GM12892 (cell line): ENCODE measurements around the gene SDF2L1.
"Not testable (repeated sequence)": the region's sequence is repeated elsewhere in the genome, so short reads cannot be mapped to it uniquely, and the experiment has no call there.

Experiments
- DNase-seq: peaks from one replicate; pipeline ENCODE4 v3.0.0; 2011; ENCODE audit not compliant: insufficient read length
- FAIRE-seq: peaks from 2 replicates; lab custom pipeline; 2011; peaks lifted over from hg19 to GRCh38; lab: Jason Lieb, UNC
- POLR2A ChIP-seq: IDR thresholded peaks from 2 replicates; pipeline ENCODE4 v1.6.1; 2011; ENCODE audit warnings: low read depth, low read length, control low read depth
- POLR2AphosphoS5 ChIP-seq: IDR thresholded peaks from 2 replicates; pipeline ENCODE4 v1.6.1; 2011; ENCODE audit warnings: low read depth, low read length, control low read depth
- TAF1 ChIP-seq: IDR thresholded peaks from 2 replicates; pipeline ENCODE4 v1.6.1; 2011; ENCODE audit warnings: low read depth, mild to moderate bottlenecking, control low read depth, low read length, borderline replicate concordance

The SDF2L1 gene

DNA sequence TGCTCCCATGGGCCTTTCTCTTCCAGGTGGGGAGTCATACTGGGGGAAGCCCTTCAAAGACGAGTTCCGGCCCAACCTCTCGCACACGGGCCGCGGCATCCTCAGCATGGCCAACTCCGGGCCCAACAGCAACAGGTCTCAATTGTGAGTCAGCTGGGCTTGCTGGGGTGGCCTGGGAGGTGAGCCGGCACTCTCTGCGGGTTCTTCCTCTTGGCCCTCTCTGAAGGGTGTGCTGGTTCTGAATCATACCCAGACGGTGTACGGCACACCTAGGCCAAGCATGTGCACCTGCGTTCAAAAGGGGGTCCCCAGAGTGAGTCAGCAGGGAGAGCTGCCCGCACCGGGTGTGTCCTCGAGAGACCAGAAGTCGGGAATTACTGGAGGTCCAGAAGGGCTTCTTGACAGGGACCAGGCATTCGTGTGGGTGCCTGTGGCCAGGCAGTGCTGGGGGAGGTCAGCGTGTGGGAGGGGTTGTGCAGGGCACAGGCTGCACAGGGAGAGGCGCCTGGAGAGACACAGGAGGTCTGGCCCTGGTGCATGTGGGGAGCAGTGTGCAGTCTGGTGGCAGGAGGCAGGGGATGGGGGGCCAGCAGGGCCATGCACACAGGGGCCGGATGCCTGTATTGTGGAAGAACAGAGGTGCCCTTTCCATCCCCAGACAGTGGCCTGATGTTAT, 46.7 kb downstream of the SDF2L1 start:
- FAIRE-seq (no peak), DNase-seq (no peak)
- no peak for TF ChIP-seq TAF1
- no peak for TF ChIP-seq POLR2AphosphoS5
- no peak for TF ChIP-seq POLR2A

DNA sequence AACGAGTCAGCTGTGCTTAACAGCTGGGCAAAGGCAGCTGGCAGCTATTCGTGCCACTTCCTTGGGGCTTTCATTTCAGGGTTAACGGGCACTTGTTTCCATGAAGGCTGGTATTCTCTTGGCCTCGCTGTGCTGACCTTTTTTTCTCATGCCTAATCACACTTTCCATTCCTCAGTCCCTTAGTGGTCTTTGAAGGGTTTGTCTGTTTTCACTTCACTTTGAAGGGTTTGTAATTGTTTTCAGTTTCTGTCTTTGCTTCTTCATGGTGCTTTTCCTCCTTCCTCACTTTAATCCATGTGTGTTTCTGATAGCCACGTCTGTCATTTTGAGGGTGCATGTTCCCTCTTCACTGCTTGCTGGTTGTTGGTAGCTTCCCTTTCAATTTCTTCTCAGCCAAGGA, 48.3 kb downstream of the SDF2L1 start:
- FAIRE-seq (no peak), DNase-seq (no peak)
- TF ChIP-seq POLR2A (no peak), POLR2AphosphoS5 (no peak), TAF1 (no peak)

GRCh38 chr22:21691816-21692215, 49.7 kb downstream of the SDF2L1 start:
- DNase-seq, result no peak
- no peak for FAIRE-seq
- TF ChIP-seq POLR2AphosphoS5 (no peak), POLR2A (no peak)

DNA sequence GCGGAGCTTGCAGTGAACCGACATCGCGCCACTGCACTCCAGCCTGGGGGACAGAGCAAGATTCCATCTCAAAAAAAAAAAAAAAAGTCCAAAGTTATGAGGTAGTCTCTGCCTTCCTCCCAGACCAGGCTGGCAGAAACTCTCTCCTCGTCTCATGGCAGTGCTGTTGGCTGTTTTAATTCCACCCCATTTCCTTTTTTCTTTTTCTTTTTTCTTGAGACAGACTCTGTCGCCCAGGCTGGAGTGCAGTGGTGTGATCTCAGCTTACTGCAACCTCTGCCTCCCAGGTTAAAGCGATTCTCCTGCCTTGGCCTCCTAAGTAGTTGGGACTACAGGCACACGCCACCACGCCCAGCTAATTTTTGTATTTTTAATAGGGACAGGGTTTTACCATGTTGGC, 50.8 kb downstream of the SDF2L1 start:
- FAIRE-seq, DNase-seq: not testable (repeated sequence)

- FAIRE-seq (no peak), DNase-seq (no peak)
- no peak for TF ChIP-seq TAF1
- no peak for TF ChIP-seq POLR2AphosphoS5
Measured at GRCh38 chr22:21693333-21693998, 51.4 kb downstream of the SDF2L1 start.
